GM23338 (cell line): ENCODE results near the gene MEI4. TPM values are rescaled to one million over a fixed set of nuclear protein-coding genes. Genes with fewer than 3 reads are reported as not detected.

Experiments used
- ATAC-seq: fragments of 200-7000 bp; cut with Tn5 transposase; 3 replicates; pipeline ENCODE4 v1.9.1; 2020
- DNase-seq: peaks from one replicate; pipeline ENCODE4 v3.0.0-alpha.2; 2015; ENCODE audit warnings: low spot score
- H2AFZ ChIP-seq: fragments of 200-600 bp; sonication (generic); 2 replicates; pipeline ENCODE4 v1.8.0; 2016; ENCODE audit warnings: antibody characterized with exemption, mild to moderate bottlenecking, moderate library complexity
- H3F3A ChIP-seq: fragments of 200-600 bp; sonication (generic); replicated peaks from 2 replicates; pipeline ENCODE4 v1.8.0; 2017; ENCODE audit warnings: antibody characterized with exemption, mixed run types, low read depth
- H3K27ac ChIP-seq: fragments of 200-600 bp; sonication (generic); 2 replicates; pipeline ENCODE4 v1.6.1; 2016; ENCODE audit warnings: low read depth
- H3K27me3 ChIP-seq: fragments of 200-600 bp; sonication (generic); 2 replicates; pipeline ENCODE4 v1.8.0; 2016; ENCODE audit warnings: mild to moderate bottlenecking, mixed run types, moderate library complexity; ENCODE audit not compliant: insufficient read depth
- H3K36me3 ChIP-seq: fragments of 200-600 bp; sonication (generic); 2 replicates; pipeline ENCODE4 v1.8.0; 2016; ENCODE audit warnings: mild to moderate bottlenecking; ENCODE audit not compliant: insufficient read depth
- H3K4me1 ChIP-seq: fragments of 200-600 bp; sonication (generic); 2 replicates; pipeline ENCODE4 v1.8.0; 2016; ENCODE audit warnings: mild to moderate bottlenecking, moderate library complexity; ENCODE audit not compliant: insufficient read depth
- H3K4me2 ChIP-seq: fragments of 200-600 bp; sonication (generic); 2 replicates; pipeline ENCODE4 v1.7.1; 2017; ENCODE audit warnings: mixed run types
- H3K4me3 ChIP-seq: fragments of 200-600 bp; sonication (generic); 2 replicates; pipeline ENCODE4 v1.6.1; 2016; ENCODE audit warnings: mixed run types
- H3K79me2 ChIP-seq: fragments of 200-600 bp; sonication (generic); replicated peaks from 2 replicates; pipeline ENCODE4 v1.8.0; 2017; ENCODE audit warnings: mild to moderate bottlenecking; ENCODE audit not compliant: insufficient read depth
- H3K9me2 ChIP-seq: fragments of 200-600 bp; sonication (generic); 2 replicates; pipeline ENCODE4 v1.8.0; 2017; ENCODE audit not compliant: insufficient read depth
- H4K20me1 ChIP-seq: fragments of 200-600 bp; sonication (generic); replicated peaks from 2 replicates; pipeline ENCODE4 v1.8.0; 2017; ENCODE audit warnings: mild to moderate bottlenecking; ENCODE audit not compliant: insufficient read depth
- H3K27ac Mint-ChIP-seq: 2 replicates; pipeline ENCODE4 v1.8.0; 2020; ENCODE audit warnings: inconsistent platforms, mild to moderate bottlenecking, moderate library complexity, mixed read lengths
- H3K27me3 Mint-ChIP-seq: 3 replicates; pipeline ENCODE4 v1.8.0; 2022; ENCODE audit warnings: low read depth, mild to moderate bottlenecking, moderate library complexity, mixed read lengths, inconsistent platforms; ENCODE audit not compliant: insufficient read depth, poor library complexity
- H3K36me3 Mint-ChIP-seq: 3 replicates; pipeline ENCODE4 v1.8.0; 2021; ENCODE audit warnings: low read depth, mild to moderate bottlenecking, inconsistent platforms, moderate library complexity, mixed read lengths
- H3K4me1 Mint-ChIP-seq: 3 replicates; pipeline ENCODE4 v1.8.0; 2020; ENCODE audit warnings: mild to moderate bottlenecking, inconsistent platforms, mixed read lengths
- H3K4me3 Mint-ChIP-seq: 3 replicates; pipeline ENCODE4 v1.8.0; 2021; ENCODE audit warnings: moderate library complexity, mild to moderate bottlenecking, inconsistent platforms, mixed read lengths
- H3K9me3 Mint-ChIP-seq: 3 replicates; pipeline ENCODE4 v1.8.0; 2020; ENCODE audit warnings: moderate library complexity, mild to moderate bottlenecking, inconsistent platforms, mixed read lengths
- ETS1 ChIP-seq: IDR thresholded peaks from 2 replicates; pipeline ENCODE4 v1.6.1; 2016; ENCODE audit warnings: antibody characterized with exemption
- EZH2 ChIP-seq: fragments of 200-600 bp; sonication (generic); IDR thresholded peaks from one replicate; pipeline ENCODE4 v1.8.0; 2017; ENCODE audit warnings: antibody characterized with exemption, mild to moderate bottlenecking, low read depth; ENCODE audit not compliant: unreplicated experiment
- EZH2phosphoT487 ChIP-seq: fragments of 200-600 bp; sonication (generic); IDR thresholded peaks from one replicate; pipeline ENCODE4 v1.8.1; 2018; ENCODE audit warnings: antibody characterized with exemption; ENCODE audit not compliant: unreplicated experiment
- JUNB ChIP-seq: IDR thresholded peaks from one replicate; pipeline ENCODE4 v1.6.1; 2016; ENCODE audit warnings: antibody characterized with exemption; ENCODE audit not compliant: unreplicated experiment
- NANOG ChIP-seq: IDR thresholded peaks from 2 replicates; pipeline ENCODE4 v1.6.1; 2016; ENCODE audit warnings: antibody characterized with exemption, borderline replicate concordance
- STAT1 ChIP-seq: IDR thresholded peaks from one replicate; pipeline ENCODE4 v1.6.1; 2016; ENCODE audit warnings: antibody characterized with exemption; ENCODE audit not compliant: unreplicated experiment
- ZNF114 ChIP-seq: fragments of 250-450 bp; sonication (Bioruptor Pico); IDR thresholded peaks from 2 replicates; pipeline ENCODE4 v1.5.0; 2020; ENCODE audit warnings: mild to moderate bottlenecking, moderate library complexity
- ZNF331 ChIP-seq: fragments of 250-450 bp; sonication (Bioruptor Pico); IDR thresholded peaks from 2 replicates; pipeline ENCODE4 v1.5.0; 2020; ENCODE audit warnings: low read depth, mild to moderate bottlenecking, moderate library complexity
- polyA plus RNA-seq: library from polyadenylated mRNA; unstranded; fragments of >200 nt; fragmentation: Nextera tagmentation; extraction: Ambion mirVana; gene quantifications from 2 replicates; pipeline ENCODE4 v1.2.1, GENCODE V29; 2016
- total RNA-seq: library from RNA; depleted of rRNA; stranded (reverse); fragments of >200 nt; shearing (Covaris generic); gene quantifications from 2 replicates; pipeline ENCODE4 v1.2.3, GENCODE V29; 2014
- TF ChIP-seq, protein P1 (sequence below): IDR thresholded peaks from one replicate; pipeline ENCODE4 v1.6.1; 2018; ENCODE audit warnings: antibody characterized with exemption; ENCODE audit not compliant: unreplicated experiment
- TF ChIP-seq, protein P2 (sequence below), 2 experiments: fragments of 200-600 bp in 1 of 2; sonication (generic) in 1 of 2; conservative IDR thresholded peaks; 2 replicates each; pipeline versions ENCODE4 v1.5.1 to v1.6.1; 2016 to 2017; ENCODE audit warnings: antibody characterized with exemption in 2 of 2, low read depth in 2 of 2, mild to moderate bottlenecking in 2 of 2, moderate library complexity in 1 of 2

Gene MEI4
- total and polyA plus RNA-seq, 2 experiments from 2014 or later = 0.23 to 0.63 TPM

DNA sequence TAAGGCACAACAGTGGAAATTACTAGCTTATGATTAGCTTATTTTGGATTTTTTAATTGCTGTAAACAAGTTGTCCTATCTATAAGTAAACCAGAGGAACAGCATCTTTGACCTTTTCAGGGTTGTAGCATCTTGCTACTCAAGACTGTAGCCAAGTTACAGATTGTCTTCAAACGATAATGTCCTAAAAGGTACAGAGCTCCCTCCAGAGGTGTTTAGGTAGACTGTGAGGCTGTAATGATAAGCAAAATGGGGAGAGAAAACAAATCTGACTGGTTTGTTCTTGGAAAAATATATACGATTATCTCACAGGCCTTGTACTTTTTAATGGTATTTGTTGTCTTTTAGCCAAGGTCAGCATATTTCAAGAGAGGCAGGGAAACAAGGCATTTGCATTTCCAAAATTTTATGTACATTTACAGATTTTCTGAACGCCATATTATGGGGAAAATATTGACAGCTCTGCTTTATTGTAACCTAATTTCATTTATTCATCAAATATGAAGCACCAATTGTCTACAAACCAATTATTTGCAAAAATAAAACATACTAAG, 273.4 kb downstream of the MEI4 start:
- Histone ChIP-seq H3F3A (no peaks in the 10 kb centered on the region), H3K4me3 (no peak overlapping the region), H3K27ac (no peak overlapping the region), H3K27me3 (no peaks in the 10 kb centered on the region), H3K9me2 (no peaks in the 10 kb centered on the region), H2AFZ (no peak overlapping the region), H3K36me3 (no peaks in the 10 kb centered on the region), H3K4me2 (no peak overlapping the region), H4K20me1 (no peaks in the 10 kb centered on the region), H3K79me2 (no peaks in the 10 kb centered on the region), H3K4me1 (no peaks in the 10 kb centered on the region)
- no peaks in the 10 kb centered on the region for H3K27me3 Mint-ChIP-seq
- no peaks in the 10 kb centered on the region for H3K36me3 Mint-ChIP-seq
- H3K4me1 Mint-ChIP-seq = no peaks in the 10 kb centered on the region
- no peak overlapping the region for H3K27ac Mint-ChIP-seq
- no peaks in the 10 kb centered on the region for H3K9me3 Mint-ChIP-seq
- TF ChIP-seq EZH2 (no peak), ZNF331 (CRISPR knock-in tag) (no peak), NANOG (no peak), JUNB (no peak), ETS1 (no peak)
- TF ChIP-seq, protein P1, sequence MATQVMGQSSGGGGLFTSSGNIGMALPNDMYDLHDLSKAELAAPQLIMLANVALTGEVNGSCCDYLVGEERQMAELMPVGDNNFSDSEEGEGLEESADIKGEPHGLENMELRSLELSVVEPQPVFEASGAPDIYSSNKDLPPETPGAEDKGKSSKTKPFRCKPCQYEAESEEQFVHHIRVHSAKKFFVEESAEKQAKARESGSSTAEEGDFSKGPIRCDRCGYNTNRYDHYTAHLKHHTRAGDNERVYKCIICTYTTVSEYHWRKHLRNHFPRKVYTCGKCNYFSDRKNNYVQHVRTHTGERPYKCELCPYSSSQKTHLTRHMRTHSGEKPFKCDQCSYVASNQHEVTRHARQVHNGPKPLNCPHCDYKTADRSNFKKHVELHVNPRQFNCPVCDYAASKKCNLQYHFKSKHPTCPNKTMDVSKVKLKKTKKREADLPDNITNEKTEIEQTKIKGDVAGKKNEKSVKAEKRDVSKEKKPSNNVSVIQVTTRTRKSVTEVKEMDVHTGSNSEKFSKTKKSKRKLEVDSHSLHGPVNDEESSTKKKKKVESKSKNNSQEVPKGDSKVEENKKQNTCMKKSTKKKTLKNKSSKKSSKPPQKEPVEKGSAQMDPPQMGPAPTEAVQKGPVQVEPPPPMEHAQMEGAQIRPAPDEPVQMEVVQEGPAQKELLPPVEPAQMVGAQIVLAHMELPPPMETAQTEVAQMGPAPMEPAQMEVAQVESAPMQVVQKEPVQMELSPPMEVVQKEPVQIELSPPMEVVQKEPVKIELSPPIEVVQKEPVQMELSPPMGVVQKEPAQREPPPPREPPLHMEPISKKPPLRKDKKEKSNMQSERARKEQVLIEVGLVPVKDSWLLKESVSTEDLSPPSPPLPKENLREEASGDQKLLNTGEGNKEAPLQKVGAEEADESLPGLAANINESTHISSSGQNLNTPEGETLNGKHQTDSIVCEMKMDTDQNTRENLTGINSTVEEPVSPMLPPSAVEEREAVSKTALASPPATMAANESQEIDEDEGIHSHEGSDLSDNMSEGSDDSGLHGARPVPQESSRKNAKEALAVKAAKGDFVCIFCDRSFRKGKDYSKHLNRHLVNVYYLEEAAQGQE = no peak
- TF ChIP-seq, protein P2, sequence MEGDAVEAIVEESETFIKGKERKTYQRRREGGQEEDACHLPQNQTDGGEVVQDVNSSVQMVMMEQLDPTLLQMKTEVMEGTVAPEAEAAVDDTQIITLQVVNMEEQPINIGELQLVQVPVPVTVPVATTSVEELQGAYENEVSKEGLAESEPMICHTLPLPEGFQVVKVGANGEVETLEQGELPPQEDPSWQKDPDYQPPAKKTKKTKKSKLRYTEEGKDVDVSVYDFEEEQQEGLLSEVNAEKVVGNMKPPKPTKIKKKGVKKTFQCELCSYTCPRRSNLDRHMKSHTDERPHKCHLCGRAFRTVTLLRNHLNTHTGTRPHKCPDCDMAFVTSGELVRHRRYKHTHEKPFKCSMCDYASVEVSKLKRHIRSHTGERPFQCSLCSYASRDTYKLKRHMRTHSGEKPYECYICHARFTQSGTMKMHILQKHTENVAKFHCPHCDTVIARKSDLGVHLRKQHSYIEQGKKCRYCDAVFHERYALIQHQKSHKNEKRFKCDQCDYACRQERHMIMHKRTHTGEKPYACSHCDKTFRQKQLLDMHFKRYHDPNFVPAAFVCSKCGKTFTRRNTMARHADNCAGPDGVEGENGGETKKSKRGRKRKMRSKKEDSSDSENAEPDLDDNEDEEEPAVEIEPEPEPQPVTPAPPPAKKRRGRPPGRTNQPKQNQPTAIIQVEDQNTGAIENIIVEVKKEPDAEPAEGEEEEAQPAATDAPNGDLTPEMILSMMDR (conservative IDR thresholded peaks at IDR 0.05; ENCODE audit: low read depth in 2 of 2) = peak; percentile 72 to 74
- ATAC-seq (peak; percentile 80), DNase-seq (peak; percentile 67)
- H3K4me3 Mint-ChIP-seq = no peak overlapping the region

- Histone ChIP-seq H3K27ac (no peak overlapping the region), H3K9me2 (no peaks in the 10 kb centered on the region), H4K20me1 (no peaks in the 10 kb centered on the region), H3F3A (no peaks in the 10 kb centered on the region), H3K4me1 (no peaks in the 10 kb centered on the region), H3K4me2 (no peak overlapping the region), H3K27me3 (no peaks in the 10 kb centered on the region), H3K36me3 (no peaks in the 10 kb centered on the region), H3K79me2 (no peaks in the 10 kb centered on the region), H3K4me3 (no peak overlapping the region), H2AFZ (no peak overlapping the region)
- H3K27ac Mint-ChIP-seq = no peak overlapping the region
- DNase-seq (no peak), ATAC-seq (no peak)
- no peaks in the 10 kb centered on the region for H3K9me3 Mint-ChIP-seq
- H3K27me3 Mint-ChIP-seq = peaks cover 2% of the 10 kb centered on the region
- no peaks in the 10 kb centered on the region for H3K4me1 Mint-ChIP-seq
- H3K4me3 Mint-ChIP-seq = no peak overlapping the region
- no peaks in the 10 kb centered on the region for H3K36me3 Mint-ChIP-seq
- TF ChIP-seq NANOG (no peak), STAT1 (no peak), ZNF114 (no peak), EZH2phosphoT487 (no peak), JUNB (no peak)
- TF ChIP-seq, protein P2 (conservative IDR thresholded peaks at IDR 0.05; ENCODE audit: low read depth in 2 of 2) = no peak
- TF ChIP-seq, protein P1 = no peak
Observed at GRCh38 chr6:77930382-77930781, 277.5 kb downstream of the MEI4 start.
